Activated naive CD4-positive, alpha-beta T cell treated with anti-CD3 and anti-CD28 coated beads, Interleukin-2, amount 50 U/mL, for 72 hours (primary cell): ENCODE measurements around the gene HP. TPM values are rescaled to one million over a fixed set of nuclear protein-coding genes. Genes with fewer than 3 reads are reported as not detected.
"Not testable (repeated sequence)": the region's sequence is repeated elsewhere in the genome, so short reads cannot be mapped to it uniquely, and the experiment has no call there.

Source experiments
- ATAC-seq, 2 donors: fragments of 150-1000 bp; cut with Tn5 transposase; 2 replicates each; pipeline ENCODE4 v1.10.0; 2021; ENCODE audit warnings: mild to moderate bottlenecking in 2 of 2, moderate library complexity in 2 of 2
- DNase-seq, 2 donors: peaks; one replicate each; pipeline ENCODE4 v3.0.0; 2021 to 2022; ENCODE audit warnings: low spot score in 2 of 2
- H3K27ac Mint-ChIP-seq, 2 donors: one replicate each; pipeline ENCODE4 v1.8.0; 2022; ENCODE audit warnings: mild to moderate bottlenecking in 2 of 2, mixed read lengths in 2 of 2
- H3K36me3 Mint-ChIP-seq, 2 donors: one replicate each; pipeline ENCODE4 v1.8.0; 2022; ENCODE audit warnings: mixed read lengths in 2 of 2
- H3K9me3 Mint-ChIP-seq, 2 donors: one replicate each; pipeline ENCODE4 v1.8.0; 2022; ENCODE audit warnings: mixed read lengths in 2 of 2
- total RNA-seq, 2 donors: library from RNA; stranded (reverse); gene quantifications; one replicate each; pipeline ENCODE4 v1.2.3, GENCODE V29; 2022

Gene HP
- total RNA-seq, 2 donors from 2014 or later = not detected

DNA sequence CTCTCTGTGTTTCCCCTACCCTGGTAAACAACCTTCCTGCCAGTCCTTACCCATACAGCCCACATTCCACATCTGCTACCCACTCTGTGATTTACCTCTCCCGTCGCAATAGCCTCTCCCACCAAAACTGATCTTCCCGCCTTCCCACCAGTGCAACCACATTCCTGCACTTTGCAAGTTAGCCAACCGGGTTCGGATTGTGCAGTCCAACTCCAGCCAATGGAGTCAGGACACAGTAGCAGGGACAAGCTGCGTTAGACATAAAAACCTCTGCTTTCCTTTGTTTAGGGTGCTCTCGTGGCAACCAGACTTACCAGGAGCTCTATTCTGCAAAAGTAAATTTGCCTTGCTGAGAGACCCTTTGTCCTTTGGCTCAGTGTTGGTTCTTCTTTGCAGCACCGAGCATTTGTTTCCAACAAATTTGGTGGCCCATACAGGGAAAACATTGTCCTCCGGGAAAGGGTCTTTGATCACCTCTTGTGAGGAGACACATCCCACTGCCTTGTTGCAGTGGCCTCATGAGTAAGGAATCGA, 10.1 kb downstream of the HP start:
- no peak overlapping the region for H3K27ac Mint-ChIP-seq
- ATAC-seq (no peak), DNase-seq (no peak)
- H3K9me3 Mint-ChIP-seq = no peaks in the 10 kb centered on the region
- no peaks in the 10 kb centered on the region for H3K36me3 Mint-ChIP-seq

DNA sequence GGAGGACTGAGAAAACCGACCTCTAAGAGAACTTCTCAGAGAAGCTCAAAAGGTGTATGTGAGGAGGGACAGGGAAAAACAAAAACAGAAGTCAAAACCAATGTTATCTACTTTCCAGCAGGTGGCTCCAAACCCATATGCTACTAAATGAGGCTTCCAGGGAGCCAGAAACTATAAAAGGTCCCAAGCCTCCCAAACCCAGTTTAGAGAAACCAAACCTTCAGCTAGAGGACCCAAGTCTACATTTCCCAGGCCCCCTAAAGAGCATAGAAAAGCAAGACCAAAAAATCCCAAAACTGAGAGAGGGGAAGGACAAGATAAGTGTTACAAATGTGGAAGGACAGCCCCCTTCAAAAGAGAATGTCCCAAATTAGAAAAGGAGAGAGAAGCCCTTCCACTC, 12.4 kb downstream of the HP start:
- DNase-seq (no peak), ATAC-seq (no peak)
- Mint-ChIP-seq H3K36me3 (no peaks in the 10 kb centered on the region), H3K27ac (no peak overlapping the region), H3K9me3 (no peaks in the 10 kb centered on the region)

DNA sequence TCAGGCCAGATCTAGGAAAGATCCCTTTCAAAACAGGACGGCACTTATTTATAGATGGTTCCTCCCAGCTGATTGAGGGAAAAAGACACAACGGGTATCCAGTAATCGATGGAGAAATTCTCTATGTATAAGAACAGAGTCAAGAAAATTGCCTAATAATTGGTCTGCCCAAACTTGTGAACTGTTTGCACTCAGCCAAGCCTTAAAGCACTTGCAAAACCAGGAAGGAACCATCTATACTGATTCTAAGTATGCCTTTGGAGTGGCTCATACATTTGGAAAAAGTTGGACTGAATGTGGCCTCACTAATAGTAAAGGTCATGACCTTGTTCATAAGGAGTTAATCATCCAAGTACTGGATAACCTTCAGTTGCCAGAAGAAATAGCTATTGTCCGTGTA, 14.6 kb downstream of the HP start:
- no peaks in the 10 kb centered on the region for H3K9me3 Mint-ChIP-seq
- ATAC-seq (no peak), DNase-seq (no peak)

DNA sequence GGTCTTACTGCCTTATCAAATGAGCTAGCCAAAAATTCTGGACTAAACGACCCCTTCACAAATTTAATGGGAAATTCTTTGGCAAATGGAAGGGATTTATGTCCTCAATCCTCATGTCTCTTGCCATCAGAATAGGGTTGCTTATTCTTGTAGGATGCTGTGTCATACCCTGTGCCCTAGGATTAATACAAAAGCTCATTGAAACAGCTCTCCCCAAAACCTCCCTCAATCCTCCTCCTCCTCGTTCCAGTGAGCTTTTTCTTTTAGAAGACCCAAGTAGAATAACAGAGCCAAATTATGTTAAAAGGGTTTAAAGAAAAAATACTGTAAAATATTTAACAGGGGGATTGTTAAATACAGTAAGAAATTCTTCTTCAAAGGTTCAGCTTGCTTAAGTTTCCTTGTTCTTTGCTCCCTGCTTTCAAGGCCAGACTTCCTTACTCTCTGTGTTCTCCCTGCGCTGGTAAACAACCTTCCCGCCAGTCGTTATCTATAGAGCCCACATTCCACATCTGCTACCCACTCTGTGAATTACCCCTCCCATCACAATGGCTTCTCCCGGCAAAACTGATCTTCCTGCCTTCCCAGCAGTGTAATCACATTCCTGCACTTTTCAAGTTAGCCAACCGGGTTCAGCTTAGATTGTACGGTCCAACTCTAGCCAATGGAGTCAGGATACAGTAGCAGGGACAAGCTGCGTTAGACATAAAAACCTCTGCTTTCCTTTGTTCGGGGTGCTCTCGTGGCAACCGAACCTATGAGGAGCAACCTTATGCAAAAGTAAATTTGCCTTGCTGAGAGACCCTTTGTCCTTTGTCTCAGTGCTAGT, 18.4 kb downstream of the HP start:
- ATAC-seq (no peak), DNase-seq (no peak)
- H3K27ac Mint-ChIP-seq = no peak overlapping the region
- H3K36me3 Mint-ChIP-seq = no peaks in the 10 kb centered on the region
- no peaks in the 10 kb centered on the region for H3K9me3 Mint-ChIP-seq

More for the DNA sequence above, 14.6 kb downstream of the HP start:
- no peaks in the 10 kb centered on the region for H3K36me3 Mint-ChIP-seq
- no peak overlapping the region for H3K27ac Mint-ChIP-seq

DNA sequence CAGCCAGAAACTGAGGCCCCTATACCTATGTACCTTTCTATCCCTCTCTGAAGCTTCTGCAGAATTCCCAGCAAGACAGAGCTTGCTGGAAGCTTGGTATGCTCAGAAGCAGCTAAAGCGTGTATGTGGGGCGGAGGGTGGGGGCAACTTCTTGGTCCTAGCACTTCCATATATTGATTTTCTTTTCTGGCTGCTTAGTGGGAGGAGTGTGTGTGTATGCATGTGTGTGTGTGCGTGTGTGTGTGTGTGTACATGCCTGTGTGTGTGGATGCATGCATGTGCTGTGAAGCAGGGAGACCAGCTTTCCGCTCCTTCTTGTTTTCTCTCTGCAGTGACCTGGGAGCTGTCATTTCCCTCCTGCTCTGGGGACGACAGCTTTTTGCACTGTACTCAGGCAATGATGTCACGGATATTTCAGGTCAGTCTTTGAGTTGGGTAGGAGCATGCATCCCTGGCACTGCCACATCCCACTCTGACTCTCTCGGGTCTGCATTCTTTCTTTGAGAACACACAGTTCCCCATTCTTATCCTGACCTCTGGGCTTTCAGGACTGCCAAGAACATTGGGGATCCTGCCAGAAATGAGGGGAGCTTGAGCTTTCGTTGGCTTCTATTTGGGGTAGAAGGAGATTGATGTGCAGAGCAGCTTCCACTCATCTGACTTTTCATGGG, 19.4 kb downstream of the HP start:
- Mint-ChIP-seq H3K36me3 (no peaks in the 10 kb centered on the region), H3K9me3 (no peaks in the 10 kb centered on the region), H3K27ac (no peak overlapping the region)
- DNase-seq = no peak
- ATAC-seq = no peak

DNA sequence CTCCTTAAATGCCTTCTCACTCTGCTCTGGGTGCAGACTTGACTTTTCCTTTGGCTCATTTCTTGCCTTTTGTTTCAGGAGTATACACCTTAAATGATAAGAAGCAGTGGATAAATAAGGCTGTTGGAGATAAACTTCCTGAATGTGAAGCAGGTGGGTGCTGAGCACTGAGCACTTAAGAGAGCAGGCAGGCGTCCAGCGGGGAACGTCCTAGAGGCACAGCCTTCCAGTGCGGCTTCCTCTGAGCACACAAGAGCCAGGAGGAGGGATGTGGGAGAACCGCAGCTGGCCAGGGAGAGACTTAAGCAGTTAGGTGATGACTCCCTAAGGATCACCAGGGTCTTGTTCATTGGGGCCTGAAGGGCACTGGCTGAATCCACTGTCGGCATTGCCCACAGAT, 20.8 kb downstream of the HP start:
- H3K27ac Mint-ChIP-seq, DNase-seq, ATAC-seq, H3K36me3 Mint-ChIP-seq, H3K9me3 Mint-ChIP-seq: not testable (repeated sequence)

DNA sequence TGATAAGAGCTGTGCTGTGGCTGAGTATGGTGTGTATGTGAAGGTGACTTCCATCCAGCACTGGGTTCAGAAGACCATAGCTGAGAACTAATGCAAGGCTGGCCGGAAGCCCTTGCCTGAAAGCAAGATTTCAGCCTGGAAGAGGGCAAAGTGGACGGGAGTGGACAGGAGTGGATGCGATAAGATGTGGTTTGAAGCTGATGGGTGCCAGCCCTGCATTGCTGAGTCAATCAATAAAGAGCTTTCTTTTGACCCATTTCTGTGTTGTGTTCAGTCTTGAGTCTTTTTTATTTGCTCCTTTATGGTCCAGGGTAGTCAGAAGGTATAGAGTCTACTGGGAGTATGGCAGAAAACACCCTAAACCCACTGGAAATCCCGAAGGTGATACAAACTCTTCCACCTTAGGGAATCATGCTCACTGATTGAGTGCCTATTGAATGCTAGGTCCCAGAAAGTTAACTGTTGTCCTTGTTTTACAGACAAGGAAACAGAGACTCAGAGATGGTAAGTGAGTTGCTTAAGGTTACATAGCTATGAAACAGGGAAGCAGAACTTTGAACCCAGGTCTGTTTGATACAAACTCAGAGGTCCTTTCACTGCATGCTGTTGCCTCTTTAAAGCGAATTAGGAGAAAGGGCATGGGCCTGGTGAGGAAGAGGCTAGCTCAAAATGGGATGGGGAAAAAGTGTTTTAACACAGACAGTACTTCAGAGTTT, 22.8 kb downstream of the HP start:
- not testable (repeated sequence) for ATAC-seq, H3K27ac Mint-ChIP-seq, DNase-seq, H3K9me3 Mint-ChIP-seq, H3K36me3 Mint-ChIP-seq

DNA sequence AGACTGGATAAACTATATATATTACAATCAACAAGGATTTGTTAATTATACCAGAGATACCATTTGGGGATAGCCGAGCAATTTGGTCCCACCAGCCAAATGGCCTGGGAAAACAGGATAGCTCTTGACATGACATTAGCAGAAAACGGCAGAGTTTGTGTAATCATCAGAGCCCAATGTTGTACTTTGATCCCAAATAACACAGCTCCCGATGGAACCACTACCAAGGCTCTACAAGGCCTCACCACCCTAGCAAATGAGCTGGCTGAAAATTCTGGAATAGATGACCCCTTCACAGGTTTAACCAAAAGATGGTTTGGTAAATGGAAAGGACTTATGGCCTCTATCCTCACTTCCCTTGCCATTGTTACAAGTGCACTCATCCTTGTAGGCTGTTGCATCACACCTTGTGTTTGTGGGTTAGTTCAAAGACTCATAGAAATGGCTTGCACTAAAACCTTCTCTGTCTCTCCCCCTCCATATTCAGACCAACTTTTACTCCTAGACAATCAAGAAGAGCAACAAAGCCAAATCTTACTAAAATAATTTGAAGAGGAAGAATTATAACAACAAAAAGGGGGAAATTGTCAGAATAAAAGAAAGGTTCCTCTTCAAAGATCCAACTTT, 29.6 kb downstream of the HP start:
- ATAC-seq (no peak), DNase-seq (no peak)
- H3K9me3 Mint-ChIP-seq = peaks cover 0 to 5% of the 10 kb centered on the region in 2 donors
- no peak overlapping the region for H3K27ac Mint-ChIP-seq
- H3K36me3 Mint-ChIP-seq = peaks cover 27 to 30% of the 10 kb centered on the region in 2 donors

DNA sequence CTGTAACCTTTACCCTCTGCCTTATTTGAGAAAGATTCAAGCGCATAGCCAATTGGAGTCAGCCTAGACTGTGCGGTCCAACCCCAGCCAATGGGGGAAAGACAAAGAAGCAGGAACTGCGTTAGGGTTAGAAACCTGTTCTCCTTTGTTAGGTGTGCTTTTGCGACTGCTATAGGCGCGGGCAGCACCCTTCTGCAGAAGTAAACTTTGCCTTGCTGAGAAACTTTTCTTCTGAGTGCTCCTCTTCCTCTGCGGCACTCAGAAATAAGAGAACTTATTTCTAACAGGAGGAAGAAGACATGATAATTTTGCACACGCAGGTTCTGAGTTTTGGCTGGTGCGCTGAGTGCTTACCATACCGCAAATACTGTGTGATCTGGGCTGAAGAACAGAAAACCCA, 30.1 kb downstream of the HP start:
- no peak for ATAC-seq
- Mint-ChIP-seq H3K9me3 (peaks cover 0 to 5% of the 10 kb centered on the region in 2 donors), H3K36me3 (peaks cover 31 to 36% of the 10 kb centered on the region in 2 donors), H3K27ac (no peak overlapping the region)
- no peak for DNase-seq

DNA sequence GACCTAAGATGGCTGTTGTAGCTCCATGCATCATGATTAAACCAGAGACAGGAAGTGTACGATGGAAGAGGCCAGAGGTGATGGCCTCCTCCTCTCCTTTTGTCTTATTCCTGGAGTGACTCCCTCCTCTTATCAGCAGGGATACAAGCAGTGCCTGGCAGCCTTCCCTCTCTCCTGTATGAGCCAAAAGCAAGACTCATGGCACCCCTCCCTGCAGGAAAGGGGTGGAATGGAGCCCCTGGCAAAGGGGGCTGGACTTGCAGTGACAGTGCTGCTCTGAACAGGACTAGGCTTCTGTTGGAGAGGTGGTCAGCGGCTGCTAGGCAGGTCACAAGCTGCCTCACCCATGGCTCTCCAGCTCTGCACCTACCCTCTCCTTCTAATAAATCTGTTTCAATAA, 30.7 kb downstream of the HP start:
- Mint-ChIP-seq H3K9me3 (peaks cover 0 to 5% of the 10 kb centered on the region in 2 donors), H3K27ac (no peak overlapping the region), H3K36me3 (peaks cover 31 to 40% of the 10 kb centered on the region in 2 donors)
- no peak for ATAC-seq
- no peak for DNase-seq

DNA sequence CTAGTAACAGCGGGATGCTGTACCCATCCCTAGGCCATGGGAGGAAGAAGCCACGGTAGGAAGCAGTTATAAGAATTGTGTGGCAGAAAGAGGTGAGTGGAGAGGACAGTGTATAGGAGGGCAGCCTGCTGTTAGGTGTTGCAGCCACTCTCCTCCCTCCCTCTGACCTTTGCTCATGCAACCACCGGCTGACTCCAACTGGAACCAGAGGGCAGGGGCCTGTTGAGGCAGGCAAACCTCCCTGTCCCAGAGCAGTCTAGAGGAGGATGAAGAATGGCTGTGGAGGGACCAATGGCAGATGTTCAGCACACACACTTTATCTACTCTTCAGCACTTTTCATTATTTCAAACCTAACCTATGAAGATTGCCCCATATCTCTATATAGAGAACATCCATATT, 36.9 kb downstream of the HP start:
- Mint-ChIP-seq H3K27ac (peak overlapping the region; percentile 18 to 51), H3K36me3 (peaks cover 31 to 32% of the 10 kb centered on the region in 2 donors)
- no peak for ATAC-seq

DNA sequence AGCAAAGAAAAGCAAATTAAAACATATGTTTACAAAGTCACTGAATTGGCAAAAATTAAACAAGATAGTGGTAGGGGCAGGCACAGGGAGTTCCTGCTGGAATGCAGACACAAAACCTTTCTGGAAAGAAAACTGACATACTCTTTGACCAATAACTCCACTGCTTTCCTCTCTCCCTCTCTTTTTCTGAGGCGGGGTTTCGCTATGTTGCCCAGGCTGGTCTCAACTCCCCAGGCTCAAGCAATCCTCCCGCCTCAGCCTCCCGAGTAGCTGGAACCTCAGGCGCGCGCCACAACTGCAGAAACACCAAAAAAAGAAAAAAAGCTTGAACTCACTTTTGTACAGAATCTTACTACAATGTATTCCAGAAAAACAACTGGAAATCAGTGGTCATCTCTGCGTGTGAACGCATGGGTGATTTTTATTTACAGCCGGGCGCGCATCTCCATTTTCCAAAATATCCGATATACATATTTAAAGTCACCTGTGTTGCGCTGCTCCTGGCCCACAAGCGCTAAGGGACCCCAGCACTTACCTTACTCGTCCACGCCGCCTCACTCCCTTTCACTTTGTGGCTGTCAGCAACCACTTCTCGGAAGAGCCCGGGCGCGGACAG, 38.6 kb downstream of the HP start:
- ATAC-seq (no peak), DNase-seq (no peak)
- H3K9me3 Mint-ChIP-seq = no peaks in the 10 kb centered on the region
- H3K36me3 Mint-ChIP-seq = peaks cover 35 to 39% of the 10 kb centered on the region in 2 donors
- H3K27ac Mint-ChIP-seq = peak overlapping the region; percentile 98 to 99

More for the DNA sequence above, 36.9 kb downstream of the HP start:
- no peak for DNase-seq
- H3K9me3 Mint-ChIP-seq = no peaks in the 10 kb centered on the region

DNA sequence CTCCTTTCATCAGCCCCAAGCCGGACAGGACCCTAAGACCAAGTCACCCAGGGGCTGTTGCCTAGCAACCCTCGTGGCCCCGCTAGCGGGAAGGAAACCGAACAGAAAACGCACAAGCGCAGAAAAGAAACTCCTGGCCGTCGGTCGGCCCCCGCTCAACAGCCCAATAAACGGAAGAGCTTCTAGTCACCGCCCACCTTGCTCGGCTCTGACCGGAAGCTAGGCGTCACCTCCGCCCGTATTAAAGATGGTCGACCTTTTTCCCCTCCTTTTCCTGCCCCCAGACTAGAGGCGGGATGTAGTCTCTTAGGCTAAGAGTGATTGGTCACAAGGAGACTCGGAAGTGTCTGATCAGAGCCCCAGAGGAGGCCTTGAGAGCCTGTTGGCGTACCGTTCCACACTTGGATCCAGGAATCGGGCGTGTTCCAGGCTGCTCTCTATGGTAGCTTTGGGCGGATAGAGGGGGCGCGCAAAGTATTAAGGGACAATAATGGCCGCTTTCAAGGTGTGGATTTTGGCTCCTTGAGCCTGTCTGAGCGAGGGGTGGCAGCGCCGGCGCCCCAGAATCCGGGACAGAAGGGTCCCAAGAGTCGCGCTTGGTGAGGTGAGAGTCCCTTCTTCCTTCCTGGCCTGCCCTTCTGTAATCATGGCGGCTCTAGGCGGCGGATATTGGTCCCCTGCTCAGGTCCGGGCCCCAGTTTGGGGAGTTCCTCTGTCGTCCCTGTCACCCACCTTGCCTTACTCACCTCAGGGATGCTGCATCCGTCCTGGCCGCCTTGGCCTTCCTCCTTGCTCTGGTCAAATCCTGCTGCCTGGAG, 39.4 kb downstream of the HP start, which contains the start of the genes DHX38 and TXNL4B:
DHX38 (plus strand) TSS at position 400 of the 818 bp plus-strand sequence. CDS start 2,311 bp downstream, outside the sequence.
TXNL4B (minus strand) TSS at position 173 of the 818 bp plus-strand sequence. CDS start 2,871 bp downstream, outside the sequence.
- DNase-seq (peak; percentile 85 to 93), ATAC-seq (peak; percentile 96 to 97)
- Mint-ChIP-seq H3K27ac (peak within 1 kb of the TSS; percentile 98 to 99), H3K36me3 (peaks cover 35 to 42% of the 10 kb centered on the region in 2 donors), H3K9me3 (no peaks in the 10 kb centered on the region)

DNA sequence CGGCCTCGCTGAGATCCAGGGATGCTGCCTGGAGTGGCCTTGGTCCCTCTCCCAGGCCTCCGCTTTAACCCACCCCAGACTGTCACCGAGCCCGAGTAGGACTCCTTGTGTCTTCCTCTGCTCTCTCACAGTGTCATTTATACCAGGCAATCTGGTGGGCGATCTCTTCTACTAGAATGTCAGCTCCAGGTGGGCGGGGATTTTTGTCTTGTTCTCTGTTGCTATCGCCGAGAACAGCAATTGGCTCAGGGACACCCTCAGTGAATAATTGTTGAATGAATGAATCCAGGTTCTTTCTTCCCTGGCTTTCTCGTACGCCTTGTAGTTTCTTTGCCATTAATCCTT, 39.9 kb downstream of the HP start:
- H3K27ac Mint-ChIP-seq = peak overlapping the region; percentile 98 to 99
- ATAC-seq (no peak), DNase-seq (no peak)
- peaks cover 29 to 40% of the 10 kb centered on the region in 2 donors for H3K36me3 Mint-ChIP-seq
- H3K9me3 Mint-ChIP-seq = no peaks in the 10 kb centered on the region

DNA sequence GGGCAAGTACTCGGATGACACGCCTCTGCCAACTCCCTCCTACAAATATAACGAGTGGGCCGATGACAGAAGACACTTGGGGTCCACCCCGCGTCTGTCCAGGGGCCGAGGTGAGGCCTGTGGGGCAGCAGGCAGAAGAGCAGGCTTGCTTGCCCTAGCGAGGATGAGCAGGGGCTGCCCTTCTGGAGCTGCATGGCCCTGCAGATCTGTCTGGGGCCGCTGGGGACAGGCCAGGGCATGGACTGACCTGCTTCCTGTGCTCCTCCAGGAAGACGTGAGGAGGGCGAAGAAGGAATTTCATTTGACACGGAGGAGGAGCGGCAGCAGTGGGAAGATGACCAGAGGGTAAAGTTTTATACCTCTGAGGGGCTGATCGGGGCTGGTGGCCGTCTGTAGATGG, 44.6 kb downstream of the HP start:
- Mint-ChIP-seq H3K36me3 (peaks cover 28 to 38% of the 10 kb centered on the region in 2 donors), H3K9me3 (no peaks in the 10 kb centered on the region)
- ATAC-seq = peak in 1 of 2 donors; percentile 2

More for the DNA sequence above, 44.6 kb downstream of the HP start:
- no peak for DNase-seq
- H3K27ac Mint-ChIP-seq = no peak overlapping the region
